ENCODE data around the gene XIRP1.

The XIRP1 gene

DNA sequence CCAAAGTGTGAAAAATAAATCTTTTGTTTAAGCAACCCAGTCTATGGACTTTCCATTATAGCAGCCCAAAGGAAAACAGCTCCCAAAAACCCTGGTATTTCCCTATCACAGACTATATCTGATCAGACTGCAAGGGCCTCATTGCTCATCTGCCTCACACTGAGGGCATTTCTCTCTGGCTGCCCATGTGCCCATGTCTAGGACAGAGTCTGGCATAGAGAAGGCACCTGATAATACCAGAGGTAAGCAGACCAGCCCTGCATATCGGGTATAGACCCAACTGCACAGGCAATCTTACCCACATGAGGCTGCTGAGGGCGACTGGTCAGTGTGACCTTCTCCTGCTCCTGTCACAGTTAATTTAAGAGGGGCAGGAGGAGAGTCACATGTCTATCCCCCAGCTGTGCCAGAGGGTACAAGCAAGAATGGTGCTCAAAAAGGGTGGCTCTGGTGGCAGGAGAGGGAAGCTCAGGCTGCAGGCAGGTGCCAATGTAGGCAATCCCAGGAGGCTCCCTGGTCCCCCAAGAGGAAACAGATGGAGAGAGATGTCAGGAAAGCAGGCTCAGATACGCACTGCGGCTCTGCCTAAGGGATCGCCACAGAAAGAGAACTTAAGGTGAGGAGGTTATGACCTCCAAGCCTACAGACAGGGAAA lies 42.1 kb downstream of the XIRP1 start:
- Histone ChIP-seq H3K79me2 (ENCODE audit: insufficient read depth, low read length) (peaks cover 67% of the 10 kb centered on the region; the same call in 1 of the 2 replicates), H3K9me2 (replicated peaks; ENCODE audit: low read depth, low read length) (no peaks in the 10 kb centered on the region), H3F3A (ENCODE audit: low read depth) (no peaks in the 10 kb centered on the region), H3K9ac (ENCODE audit: low read depth, low read length, poor library complexity, severe bottlenecking) (peak overlapping the region; percentile 78), H3K4me1 (ENCODE audit: insufficient read depth, low read length, poor library complexity, severe bottlenecking) (peaks cover 69% of the 10 kb centered on the region), H4K20me1 (ENCODE audit: insufficient read depth, low read length, poor library complexity, severe bottlenecking) (peaks cover 14% of the 10 kb centered on the region), H3K27me3 (ENCODE audit: insufficient read depth, low read length, poor library complexity, severe bottlenecking) (no peaks in the 10 kb centered on the region), H3K4me2 (ENCODE audit: low read depth, low read length, poor library complexity, severe bottlenecking) (peak overlapping the region; percentile 91), H3K36me3 (ENCODE audit: insufficient read depth, low read length) (peaks cover 10% of the 10 kb centered on the region; the same call in 1 of the 2 replicates), H3K9me3 (ENCODE audit: insufficient read depth, low read depth, low read length) (no peaks in the 10 kb centered on the region), H3K4me3 (ENCODE audit: low read length, poor library complexity, severe bottlenecking) (peak overlapping the region; percentile 78), H2AFZ (ENCODE audit: low read length) (no peak overlapping the region)
- no peak for TF ChIP-seq EZH2phosphoT487 (IDR thresholded peaks at IDR 0.05; ENCODE audit: borderline replicate concordance)
- TF ChIP-seq CTCF (conservative IDR thresholded peaks at IDR 0.05; ENCODE audit: low read length), result peak; percentile 36

GRCh38 chr3:39149498-39150147 lies 42.8 kb downstream of the XIRP1 start:
- Histone ChIP-seq H3K4me3 (ENCODE audit: low read length, poor library complexity, severe bottlenecking) (peak overlapping the region; percentile 78), H4K20me1 (ENCODE audit: insufficient read depth, low read length, poor library complexity, severe bottlenecking) (peaks cover 14% of the 10 kb centered on the region), H3F3A (ENCODE audit: low read depth) (no peaks in the 10 kb centered on the region), H2AFZ (ENCODE audit: low read length) (no peak overlapping the region), H3K9ac (ENCODE audit: low read depth, low read length, poor library complexity, severe bottlenecking) (peak overlapping the region; percentile 78), H3K36me3 (ENCODE audit: insufficient read depth, low read length) (peaks cover 17% of the 10 kb centered on the region; the same call in 1 of the 2 replicates), H3K4me2 (ENCODE audit: low read depth, low read length, poor library complexity, severe bottlenecking) (peak overlapping the region; percentile 91), H3K4me1 (ENCODE audit: insufficient read depth, low read length, poor library complexity, severe bottlenecking) (peaks cover 69% of the 10 kb centered on the region), H3K9me2 (replicated peaks; ENCODE audit: low read depth, low read length) (no peaks in the 10 kb centered on the region), H3K27me3 (ENCODE audit: insufficient read depth, low read length, poor library complexity, severe bottlenecking) (no peaks in the 10 kb centered on the region), H3K9me3 (ENCODE audit: insufficient read depth, low read depth, low read length) (no peaks in the 10 kb centered on the region), H3K79me2 (ENCODE audit: insufficient read depth, low read length) (peaks cover 67% of the 10 kb centered on the region; the same call in 1 of the 2 replicates)
- no peak for TF ChIP-seq CTCF (conservative IDR thresholded peaks at IDR 0.05; ENCODE audit: low read length)
- no peak for TF ChIP-seq EZH2phosphoT487 (IDR thresholded peaks at IDR 0.05; ENCODE audit: borderline replicate concordance)

GRCh38 chr3:39149059-39149455 lies 43.3 kb downstream of the XIRP1 start:
- Histone ChIP-seq H3K27me3 (ENCODE audit: insufficient read depth, low read length, poor library complexity, severe bottlenecking) (no peaks in the 10 kb centered on the region), H3K9me2 (replicated peaks; ENCODE audit: low read depth, low read length) (no peaks in the 10 kb centered on the region), H4K20me1 (ENCODE audit: insufficient read depth, low read length, poor library complexity, severe bottlenecking) (peaks cover 14% of the 10 kb centered on the region), H3K4me3 (ENCODE audit: low read length, poor library complexity, severe bottlenecking) (peak overlapping the region; percentile 78), H3K9me3 (ENCODE audit: insufficient read depth, low read depth, low read length) (no peaks in the 10 kb centered on the region), H3F3A (ENCODE audit: low read depth) (no peaks in the 10 kb centered on the region), H3K9ac (ENCODE audit: low read depth, low read length, poor library complexity, severe bottlenecking) (peak overlapping the region; percentile 78), H3K4me2 (ENCODE audit: low read depth, low read length, poor library complexity, severe bottlenecking) (peak overlapping the region; percentile 91), H3K4me1 (ENCODE audit: insufficient read depth, low read length, poor library complexity, severe bottlenecking) (peaks cover 69% of the 10 kb centered on the region), H2AFZ (ENCODE audit: low read length) (no peak overlapping the region), H3K79me2 (ENCODE audit: insufficient read depth, low read length) (peaks cover 67% of the 10 kb centered on the region; the same call in 1 of the 2 replicates), H3K36me3 (ENCODE audit: insufficient read depth, low read length) (peaks cover 23% of the 10 kb centered on the region; the same call in 1 of the 2 replicates)
- TF ChIP-seq CTCF (conservative IDR thresholded peaks at IDR 0.05; ENCODE audit: low read length) (no peak), EZH2phosphoT487 (IDR thresholded peaks at IDR 0.05; ENCODE audit: borderline replicate concordance) (no peak)

Data from Loucy (cell line).